ENCODE results near the gene ERCC6. TPM values are rescaled to one million over a fixed set of nuclear protein-coding genes. Genes with fewer than 3 reads are reported as not detected.

Gene ERCC6
- total RNA-seq, 1 experiment from 2014 or later: 18.2 TPM

GRCh38 chr10:49521062-49521461 is 17.9 kb downstream of the ERCC6 start:
- Mint-ChIP-seq H3K4me1 (peaks cover 14 to 26% of the 10 kb centered on the region in 2 experiments), H3K4me3 (no peak overlapping the region), H3K36me3 (ENCODE audit: insufficient read depth in 1 of 3, low read depth in 3 of 3) (peaks cover 5 to 17% (median 13%) of the 10 kb centered on the region in 3 experiments; a peak in 6 of 7 replicates), H3K27ac (no peak overlapping the region), H3K9me3 (no peaks in the 10 kb centered on the region), H3K27me3 (ENCODE audit: low read depth) (no peaks in the 10 kb centered on the region)
- Histone ChIP-seq H4K8ac (replicated peaks; ENCODE audit: insufficient read length, low read depth, low read length) (no peak overlapping the region), H3K23ac (ENCODE audit: insufficient read length, low read depth, low read length) (no peak overlapping the region), H2BK20ac (ENCODE audit: low read depth, low read length, poor library complexity, severe bottlenecking) (no peak overlapping the region), H3K9me3 (ENCODE audit: control insufficient read depth, low read depth, low read length) (no peaks in the 10 kb centered on the region), H3K4me2 (ENCODE audit: insufficient read depth, insufficient read length, low read length) (no peak overlapping the region), H2AK5ac (ENCODE audit: insufficient read length, low read length) (no peak overlapping the region), H3K27me3 (ENCODE audit: insufficient read depth, low read length) (no peaks in the 10 kb centered on the region), H3K56ac (ENCODE audit: insufficient read length, low read depth, low read length) (no peak overlapping the region), H2BK5ac (ENCODE audit: insufficient read length, low read length) (no peak overlapping the region), H4K5ac (ENCODE audit: insufficient read length, low read depth, low read length) (no peak overlapping the region), H3T11ph (ENCODE audit: low read length) (no peak overlapping the region), H3K4me1 (ENCODE audit: insufficient read depth, low read length) (no peaks in the 10 kb centered on the region), H3K79me1 (ENCODE audit: insufficient read depth, low read depth, low read length, poor library complexity, severe bottlenecking) (peaks cover 2% of the 10 kb centered on the region), H4K20me1 (ENCODE audit: control insufficient read depth, insufficient read depth, insufficient read length) (no peaks in the 10 kb centered on the region), H2BK12ac (ENCODE audit: insufficient read length, low read depth, low read length) (no peak overlapping the region), H2AFZ (ENCODE audit: low read length) (no peak overlapping the region), H3K27ac (ENCODE audit: insufficient read length, low read depth, low read length) (no peak overlapping the region), H3K79me2 (ENCODE audit: insufficient read depth, low read length) (no peaks in the 10 kb centered on the region), H3K14ac (ENCODE audit: insufficient read depth, low read length) (no peak overlapping the region), H4K91ac (ENCODE audit: insufficient read length, low read depth, low read length) (no peak overlapping the region), H3K4ac (ENCODE audit: low read depth, low read length) (no peak overlapping the region), H2BK15ac (ENCODE audit: low read depth, low read length) (no peak overlapping the region), H3K23me2 (ENCODE audit: insufficient read length, low read depth, low read length, poor library complexity, severe bottlenecking) (no peaks in the 10 kb centered on the region), H3K18ac (ENCODE audit: insufficient read length, low read depth, low read length) (no peak overlapping the region), H3K9ac (ENCODE audit: extremely low read depth, insufficient read length, low read length) (no peak overlapping the region), H2BK120ac (ENCODE audit: low read depth, low read length, poor library complexity, severe bottlenecking) (no peak overlapping the region)
- no CpG with 5 or more reads among the region's 4 CpGs for WGBS (ENCODE audit: extremely low coverage, insufficient read length, low lambda C conversion rate)
- TF ChIP-seq, protein P1, sequence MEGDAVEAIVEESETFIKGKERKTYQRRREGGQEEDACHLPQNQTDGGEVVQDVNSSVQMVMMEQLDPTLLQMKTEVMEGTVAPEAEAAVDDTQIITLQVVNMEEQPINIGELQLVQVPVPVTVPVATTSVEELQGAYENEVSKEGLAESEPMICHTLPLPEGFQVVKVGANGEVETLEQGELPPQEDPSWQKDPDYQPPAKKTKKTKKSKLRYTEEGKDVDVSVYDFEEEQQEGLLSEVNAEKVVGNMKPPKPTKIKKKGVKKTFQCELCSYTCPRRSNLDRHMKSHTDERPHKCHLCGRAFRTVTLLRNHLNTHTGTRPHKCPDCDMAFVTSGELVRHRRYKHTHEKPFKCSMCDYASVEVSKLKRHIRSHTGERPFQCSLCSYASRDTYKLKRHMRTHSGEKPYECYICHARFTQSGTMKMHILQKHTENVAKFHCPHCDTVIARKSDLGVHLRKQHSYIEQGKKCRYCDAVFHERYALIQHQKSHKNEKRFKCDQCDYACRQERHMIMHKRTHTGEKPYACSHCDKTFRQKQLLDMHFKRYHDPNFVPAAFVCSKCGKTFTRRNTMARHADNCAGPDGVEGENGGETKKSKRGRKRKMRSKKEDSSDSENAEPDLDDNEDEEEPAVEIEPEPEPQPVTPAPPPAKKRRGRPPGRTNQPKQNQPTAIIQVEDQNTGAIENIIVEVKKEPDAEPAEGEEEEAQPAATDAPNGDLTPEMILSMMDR (conservative IDR thresholded peaks at IDR 0.05): no peak
- DNase-seq: no peak
